OCI-LY7 (cell line): ENCODE data around the gene SYDE2.

Experiments
- CTCF ChIP-seq: fragments of 200-600 bp; sonication (generic); conservative IDR thresholded peaks from 2 replicates; pipeline ENCODE4 v1.5.1; 2014; ENCODE audit warnings: mild to moderate bottlenecking, antibody characterized with exemption, low read length, moderate library complexity, mixed read lengths
- EZH2phosphoT487 ChIP-seq: fragments of 200-600 bp; sonication (generic); IDR thresholded peaks from 2 replicates; pipeline ENCODE4 v1.6.1; 2018; ENCODE audit warnings: low read depth, borderline replicate concordance, mild to moderate bottlenecking, mixed run types, antibody characterized with exemption, low read length, moderate library complexity, mixed read lengths

- TF ChIP-seq CTCF: no peak
- no peak for TF ChIP-seq EZH2phosphoT487
Measured at GRCh38 chr1:85144351-85144750, 56.5 kb downstream of the SYDE2 start.
